GM06990 (cell line): ENCODE measurements around the gene CDKL1.
"Not testable (repeated sequence)": the region's sequence is repeated elsewhere in the genome, so short reads cannot be mapped to it uniquely, and the experiment has no call there.

Experiments used
- DNase-seq: peaks from one replicate; pipeline ENCODE4 v3.0.0-alpha.2; 2011; ENCODE audit not compliant: insufficient read length; ENCODE audit errors: extremely low read depth
- H3K27me3 ChIP-seq: replicated peaks from 2 replicates; pipeline ENCODE4 v1.6.0; 2011; ENCODE audit warnings: low read length; ENCODE audit not compliant: control insufficient read depth, insufficient read depth
- H3K36me3 ChIP-seq: 2 replicates; pipeline ENCODE4 v1.5.1; 2011; ENCODE audit warnings: low read length; ENCODE audit not compliant: control insufficient read depth, insufficient read depth
- H3K4me3 ChIP-seq: replicated peaks from 2 replicates; pipeline ENCODE4 v1.5.1; 2011; ENCODE audit warnings: low read depth, mild to moderate bottlenecking, control low read depth, low read length
- CTCF ChIP-seq: IDR thresholded peaks from 2 replicates; pipeline ENCODE4 v1.5.1; 2011; ENCODE audit warnings: low read length, control low read depth, mild to moderate bottlenecking, inconsistent platforms; ENCODE audit not compliant: insufficient read depth, poor library complexity, severe bottlenecking

CDKL1 gene

DNA sequence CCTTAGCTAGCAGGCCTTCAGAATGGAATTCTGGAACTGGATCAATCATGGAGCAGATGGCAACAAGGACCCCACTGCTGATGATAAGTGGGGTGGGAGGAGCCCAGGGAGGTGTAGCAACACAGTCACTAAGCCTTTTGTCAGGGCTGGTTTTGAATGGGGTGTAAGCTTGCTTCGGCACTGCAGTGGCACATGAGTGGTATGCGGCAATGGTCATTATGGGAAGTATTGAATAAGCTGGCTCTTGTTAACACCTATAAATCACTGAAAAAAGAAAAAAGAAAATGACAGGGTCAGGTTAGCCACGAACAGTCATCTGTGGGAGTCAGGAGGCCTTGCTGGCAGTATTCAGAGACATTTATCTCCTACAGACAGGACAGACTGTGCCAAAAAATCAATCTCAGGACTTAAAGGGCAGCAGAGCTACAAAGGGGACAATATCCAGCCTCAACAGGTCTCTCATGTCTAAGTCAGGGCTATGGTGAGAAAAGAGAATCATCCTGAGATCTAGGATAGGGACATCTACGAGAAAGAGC lies 19.1 kb downstream of the CDKL1 start:
- H3K36me3 ChIP-seq, result no peaks in the 10 kb centered on the region
- TF ChIP-seq CTCF, result no peak
- H3K4me3 ChIP-seq, result no peak overlapping the region
- no peak for DNase-seq
- H3K27me3 ChIP-seq, result no peaks in the 10 kb centered on the region

- Histone ChIP-seq H3K4me3 (no peak overlapping the region), H3K36me3 (no peaks in the 10 kb centered on the region), H3K27me3 (no peaks in the 10 kb centered on the region)
- TF ChIP-seq CTCF, result no peak
- DNase-seq, result no peak
Observed at GRCh38 chr14:50375760-50376159, 20.9 kb downstream of the CDKL1 start.

GRCh38 chr14:50373959-50374358 lies 22.7 kb downstream of the CDKL1 start:
- no peak for TF ChIP-seq CTCF
- no peaks in the 10 kb centered on the region for H3K36me3 ChIP-seq
- no peaks in the 10 kb centered on the region for H3K27me3 ChIP-seq
- no peak overlapping the region for H3K4me3 ChIP-seq
- no peak for DNase-seq

GRCh38 chr14:50371546-50371945 lies 25.1 kb downstream of the CDKL1 start:
- no peak for TF ChIP-seq CTCF
- DNase-seq, result no peak

GRCh38 chr14:50366589-50366988 lies 30.1 kb downstream of the CDKL1 start:
- Histone ChIP-seq H3K4me3 (no peak overlapping the region), H3K36me3 (no peaks in the 10 kb centered on the region), H3K27me3 (no peaks in the 10 kb centered on the region)
- no peak for TF ChIP-seq CTCF
- DNase-seq, result no peak

More at GRCh38 chr14:50371546-50371945, 25.1 kb downstream of the CDKL1 start:
- Histone ChIP-seq H3K36me3 (no peaks in the 10 kb centered on the region), H3K27me3 (no peaks in the 10 kb centered on the region), H3K4me3 (no peak overlapping the region)

- TF ChIP-seq CTCF, result no peak
- H3K36me3 ChIP-seq, result no peaks in the 10 kb centered on the region
- no peak overlapping the region for H3K4me3 ChIP-seq
- H3K27me3 ChIP-seq, result no peaks in the 10 kb centered on the region
- no peak for DNase-seq
Observed at GRCh38 chr14:50366115-50366514, 30.6 kb downstream of the CDKL1 start.

GRCh38 chr14:50365572-50365971 lies 31.1 kb downstream of the CDKL1 start:
- H3K36me3 ChIP-seq, DNase-seq, H3K4me3 ChIP-seq, H3K27me3 ChIP-seq: not testable (repeated sequence)
